ENCODE measurements around the gene MEST.
"Not testable (repeated sequence)": the region's sequence is repeated elsewhere in the genome, so short reads cannot be mapped to it uniquely, and the experiment has no call there.

The MEST gene, protein sequence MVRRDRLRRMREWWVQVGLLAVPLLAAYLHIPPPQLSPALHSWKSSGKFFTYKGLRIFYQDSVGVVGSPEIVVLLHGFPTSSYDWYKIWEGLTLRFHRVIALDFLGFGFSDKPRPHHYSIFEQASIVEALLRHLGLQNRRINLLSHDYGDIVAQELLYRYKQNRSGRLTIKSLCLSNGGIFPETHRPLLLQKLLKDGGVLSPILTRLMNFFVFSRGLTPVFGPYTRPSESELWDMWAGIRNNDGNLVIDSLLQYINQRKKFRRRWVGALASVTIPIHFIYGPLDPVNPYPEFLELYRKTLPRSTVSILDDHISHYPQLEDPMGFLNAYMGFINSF

DNA sequence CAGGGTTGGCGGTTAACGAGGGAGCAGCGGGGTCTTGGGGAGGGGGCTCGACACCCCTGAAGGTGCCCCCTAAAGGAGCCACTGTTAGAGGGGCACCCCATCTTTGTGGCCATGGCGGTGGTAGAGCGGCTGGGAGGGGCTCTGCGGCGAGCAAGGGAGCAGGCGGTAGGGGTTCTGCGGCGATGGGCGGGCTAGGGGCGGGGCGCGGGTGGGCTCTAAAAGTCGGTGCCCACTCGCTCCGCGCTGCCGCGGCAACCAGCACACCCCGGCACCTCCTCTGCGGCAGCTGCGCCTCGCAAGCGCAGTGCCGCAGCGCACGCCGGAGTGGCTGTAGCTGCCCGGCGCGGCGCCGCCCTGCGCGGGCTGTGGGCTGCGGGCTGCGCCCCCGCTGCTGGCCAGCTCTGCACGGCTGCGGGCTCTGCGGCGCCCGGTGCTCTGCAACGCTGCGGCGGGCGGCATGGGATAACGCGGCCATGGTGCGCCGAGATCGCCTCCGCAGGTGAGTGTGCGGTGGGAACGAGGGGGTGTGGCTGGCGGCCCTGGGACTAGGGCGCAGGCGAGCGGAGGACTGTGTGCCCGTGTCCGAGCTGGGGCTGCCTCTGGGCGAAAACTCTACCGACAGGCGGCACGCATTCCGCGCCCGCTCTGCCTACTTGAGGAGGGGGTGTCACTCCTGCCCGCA lies at the start of gene MEST:
Gene MEST (plus strand): TSS at position 245 of the 682 bp plus-strand sequence. CDS start 229 bp downstream, at position 474.
- peak in 2 of 3 experiments; percentile 73 to 79 for DNase-seq

DNA sequence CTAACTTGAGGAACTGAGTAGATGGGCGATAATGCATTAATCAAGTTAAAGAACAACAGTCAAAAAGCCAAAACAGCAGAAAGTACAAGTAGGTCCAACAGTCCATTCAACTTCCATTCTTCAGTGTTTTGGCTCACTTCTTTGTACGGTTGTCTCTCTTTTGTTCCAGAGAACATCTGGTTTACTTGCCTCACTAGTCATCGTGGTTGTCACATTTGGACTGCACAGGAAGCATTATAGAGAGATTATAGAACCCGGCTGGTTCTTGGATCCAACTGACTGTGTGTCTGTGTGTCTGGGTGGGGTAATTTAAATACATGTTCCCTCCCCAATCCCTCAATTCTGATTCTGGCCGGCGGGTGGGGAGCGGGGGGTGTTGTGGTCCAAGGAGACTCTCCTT lies 49.3 kb upstream of the MEST start:
- peak in 2 of 3 experiments; percentile 43 to 76 for DNase-seq

DNA sequence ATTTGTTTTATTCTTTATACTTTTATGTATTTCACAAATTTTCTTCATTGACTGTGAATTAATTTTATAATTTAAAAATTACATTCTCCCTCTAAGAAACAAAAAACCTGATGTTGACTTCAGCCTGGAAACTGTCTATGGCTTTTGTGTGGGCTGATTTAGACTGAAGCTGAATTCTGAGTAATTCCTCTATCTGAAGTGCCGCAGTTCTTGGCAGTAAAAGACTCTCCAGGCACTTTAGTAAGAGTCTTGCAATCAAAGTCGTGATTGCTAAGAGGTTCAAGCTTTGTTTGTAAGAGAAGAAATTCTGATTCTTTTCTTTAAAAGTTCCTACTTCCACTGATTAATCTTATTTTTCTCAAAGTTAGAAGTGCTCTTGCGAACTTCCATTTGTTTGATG lies 47.7 kb upstream of the MEST start:
- peak in 1 of 3 experiments; percentile 20 for DNase-seq

DNA sequence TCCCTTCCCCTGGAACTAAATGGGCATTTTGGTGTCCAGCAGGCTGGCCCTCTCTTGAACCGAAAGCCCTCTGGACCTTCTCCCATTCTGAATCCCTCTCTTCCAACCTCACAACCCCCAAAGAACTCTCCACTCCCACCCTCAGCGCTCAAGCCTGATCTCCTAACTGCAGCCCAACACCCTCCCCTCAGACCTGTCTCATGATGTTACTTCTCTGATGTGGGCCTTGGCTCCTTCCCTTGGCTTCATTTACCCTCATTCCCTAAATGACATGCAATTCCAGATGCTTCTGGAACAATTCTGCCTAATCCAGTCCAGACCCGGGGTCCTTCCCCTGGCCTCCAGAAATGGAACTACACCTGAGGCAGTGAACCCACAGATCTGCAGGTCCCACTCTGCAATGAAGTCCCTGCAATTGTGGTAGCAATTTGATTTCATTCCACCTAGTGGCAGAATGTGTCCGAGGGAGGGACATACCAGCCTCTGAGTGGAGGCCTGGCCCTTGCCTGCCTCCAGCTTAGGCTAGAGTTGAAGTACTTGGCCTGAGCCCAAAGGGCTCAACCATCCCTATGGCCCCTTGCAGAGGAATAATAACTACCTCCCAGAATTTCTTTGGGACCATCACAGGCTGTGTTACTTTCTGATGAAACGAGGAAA lies 47.0 kb upstream of the MEST start:
- no peak for DNase-seq

DNA sequence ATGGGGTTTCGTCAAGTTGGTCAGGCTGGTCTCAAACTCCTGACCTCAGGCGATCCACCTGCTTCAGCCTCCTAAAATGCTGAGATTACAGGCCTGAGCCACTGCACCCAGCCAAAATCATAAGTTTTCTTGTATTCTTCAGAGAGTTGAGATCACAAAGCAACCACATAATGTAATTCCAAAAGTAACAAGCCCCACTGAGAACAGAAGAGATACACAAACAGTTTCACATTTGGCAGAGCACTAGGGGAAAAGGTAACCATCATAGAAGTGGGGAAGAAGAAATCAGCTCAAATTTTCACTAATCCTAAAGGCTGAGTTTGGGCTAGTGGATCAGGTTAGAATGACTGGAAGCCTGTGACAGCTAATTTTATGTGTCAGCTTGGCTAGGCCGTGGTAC lies 45.6 kb upstream of the MEST start:
- DNase-seq = no peak

DNA sequence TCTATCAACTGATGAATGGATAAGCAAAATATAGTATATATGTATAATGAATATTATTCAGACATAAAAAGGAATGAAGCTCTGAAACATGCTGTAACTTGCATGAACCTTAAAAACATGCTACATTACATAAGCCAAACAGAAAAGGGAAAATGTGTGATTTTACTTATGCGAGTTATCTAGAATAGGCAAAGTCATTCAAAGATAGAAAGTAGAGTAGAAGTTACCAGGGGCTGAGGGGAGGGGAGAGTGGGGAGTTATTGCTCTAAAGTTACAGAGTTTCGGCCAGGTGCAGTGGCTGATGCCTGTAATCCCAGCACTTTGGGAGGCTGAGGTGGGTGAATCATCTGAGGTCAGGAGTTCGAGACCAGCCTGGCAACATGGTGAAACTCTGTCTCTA lies 40.5 kb upstream of the MEST start:
- DNase-seq = not testable (repeated sequence)

DNA sequence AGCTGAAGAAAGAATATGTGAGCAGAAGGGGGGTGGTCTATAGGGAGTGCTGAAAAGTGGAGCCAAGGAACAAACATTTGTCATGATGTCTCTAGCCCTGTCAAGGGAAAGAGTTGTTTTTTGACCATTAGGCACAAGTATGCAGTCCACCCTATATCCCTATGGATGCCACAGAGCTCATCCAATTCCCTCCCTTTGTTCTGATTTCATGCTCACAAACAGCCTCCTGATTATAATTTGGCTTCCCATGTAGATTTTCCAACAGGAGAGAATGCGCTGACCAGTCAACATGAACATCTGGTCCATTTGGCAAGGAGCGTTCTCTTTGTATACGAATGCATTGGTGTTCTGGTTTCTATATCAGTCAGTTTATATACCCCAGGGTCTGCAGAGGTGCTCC lies 38.9 kb upstream of the MEST start:
- no peak for DNase-seq

DNA sequence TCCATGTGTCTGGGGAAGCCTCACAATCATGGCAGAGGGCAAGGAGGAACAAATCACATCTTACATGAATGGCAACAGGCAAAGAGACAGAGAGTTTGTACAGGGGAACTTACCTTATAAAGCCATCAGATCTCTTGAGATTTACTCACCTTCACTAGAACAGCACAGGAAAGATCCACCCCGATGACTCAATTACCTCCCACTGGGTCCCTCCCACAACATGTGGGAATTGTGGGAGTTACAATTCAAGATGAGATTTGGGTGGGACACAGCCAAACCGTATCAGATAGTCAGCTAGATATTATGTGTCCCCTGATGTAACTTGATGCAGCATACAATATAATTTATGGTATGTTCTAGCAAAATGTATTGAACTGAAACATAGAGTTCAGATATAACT lies 36.9 kb upstream of the MEST start:
- DNase-seq = no peak

DNA sequence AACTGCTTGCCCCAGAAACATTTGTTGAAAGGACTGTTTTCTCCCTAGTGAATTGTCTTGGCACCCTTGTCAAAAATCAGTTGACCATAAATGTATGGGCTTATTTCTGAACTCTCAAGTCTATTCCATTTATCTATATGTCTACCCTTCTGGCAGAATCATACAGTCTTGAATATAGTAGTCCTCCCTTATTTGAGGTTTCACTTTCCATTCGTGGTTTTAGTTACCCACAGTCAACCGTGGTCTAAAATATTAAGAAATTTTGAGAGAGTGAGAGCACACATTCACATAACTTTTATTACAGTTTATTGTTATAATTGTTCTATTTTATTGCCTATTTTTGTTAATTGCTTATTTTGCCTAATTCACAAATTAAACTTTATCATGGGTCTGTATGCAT lies 33.6 kb upstream of the MEST start:
- DNase-seq = no peak

DNA sequence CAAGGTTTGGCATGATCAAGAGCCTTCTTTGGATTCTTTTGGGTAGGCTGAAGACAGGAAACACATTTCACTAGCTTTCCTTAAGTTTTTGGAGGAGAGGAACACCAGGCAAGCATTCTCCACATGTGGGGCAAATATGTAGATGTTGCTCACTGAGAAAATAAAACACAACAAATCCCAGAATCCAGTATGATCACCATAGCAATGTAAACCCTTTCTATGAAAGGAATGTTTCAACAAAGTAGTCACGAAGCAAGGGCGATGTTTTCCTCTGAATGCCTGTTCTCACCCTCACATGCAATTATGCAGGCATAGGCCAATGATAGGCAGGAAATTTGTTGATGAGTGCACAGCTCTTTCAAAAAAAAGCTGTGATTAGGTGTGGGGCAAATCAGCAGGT lies 30.6 kb upstream of the MEST start:
- DNase-seq = no peak

DNA sequence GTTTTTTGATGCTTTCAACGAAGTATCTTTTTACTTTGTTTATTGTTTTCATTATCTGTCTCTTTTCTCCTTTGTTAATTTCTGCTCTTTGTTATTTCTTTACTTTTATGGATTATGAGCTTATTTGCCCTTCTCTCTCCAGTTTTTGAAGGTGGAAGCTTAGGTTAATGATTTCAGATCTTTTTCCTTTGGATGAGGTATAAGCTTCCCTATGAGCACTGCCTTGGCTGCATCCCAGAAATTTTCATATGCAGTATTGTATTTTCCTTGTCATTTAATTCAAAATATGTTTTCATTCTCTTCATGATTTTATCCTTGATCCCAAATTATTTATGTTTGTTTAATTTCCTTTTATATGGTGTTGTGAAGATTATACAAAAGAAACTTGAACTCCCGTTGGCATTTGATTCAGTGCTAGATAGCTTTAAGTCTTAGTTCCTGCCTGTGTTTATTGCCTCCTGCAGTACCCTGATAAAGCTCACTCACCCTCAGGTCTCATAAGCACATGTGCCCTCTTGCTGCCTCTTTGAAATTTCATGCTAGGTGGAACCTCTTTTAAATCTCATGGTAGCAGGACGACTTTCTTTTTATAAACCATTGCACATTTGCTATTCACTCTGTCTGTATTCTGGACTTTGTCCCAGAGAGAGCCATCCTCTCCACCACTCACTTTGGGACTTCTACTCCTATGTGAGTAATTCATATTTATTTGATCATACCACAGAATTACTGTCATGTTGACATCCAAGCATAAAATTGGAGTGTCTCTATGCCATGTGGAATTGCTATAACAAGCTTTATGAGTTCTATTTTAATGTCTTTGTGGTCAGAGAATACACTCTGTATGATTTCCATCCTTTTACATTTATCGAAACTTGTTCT lies 28.1 kb upstream of the MEST start:
- DNase-seq = peak in 1 of 3 experiments; percentile 68

DNA sequence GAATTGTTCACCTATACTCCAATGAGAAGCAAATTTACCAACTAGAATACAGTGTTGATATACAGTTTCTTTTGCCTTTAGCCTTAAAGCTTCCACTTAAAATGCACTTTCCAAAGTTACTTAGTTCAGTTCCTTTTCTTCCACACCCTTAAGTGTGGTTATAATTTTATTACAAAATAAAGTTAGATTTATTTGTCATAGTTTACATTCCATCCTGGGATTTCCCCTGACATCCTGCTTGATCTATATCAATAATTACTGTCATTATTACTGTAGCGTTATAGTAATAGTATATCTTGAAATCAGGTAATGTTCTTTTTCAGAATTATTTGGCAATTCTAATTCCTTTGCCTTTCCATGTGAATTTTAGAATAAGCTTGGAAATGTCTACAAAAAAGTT lies 23.3 kb upstream of the MEST start:
- no peak for DNase-seq

DNA sequence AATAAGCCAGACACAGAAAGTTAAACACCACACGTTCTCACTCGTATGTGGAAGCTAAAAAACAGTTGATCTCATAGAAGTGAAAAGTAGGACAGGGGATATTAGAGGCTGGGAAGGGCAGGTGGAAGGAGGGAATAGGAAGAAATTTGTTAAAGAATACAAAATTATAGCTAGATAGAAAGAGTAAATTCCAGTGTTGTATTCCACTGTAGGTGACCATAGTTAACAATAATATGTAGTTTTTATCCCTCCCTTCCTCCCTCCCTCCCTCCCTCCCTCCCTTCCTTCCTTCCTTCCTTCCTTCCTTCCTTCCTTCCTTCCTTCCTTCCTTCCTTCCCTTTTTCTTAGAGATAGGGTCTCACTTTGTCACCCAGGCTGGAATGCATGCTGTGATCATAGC lies 19.9 kb upstream of the MEST start:
- no peak for DNase-seq

DNA sequence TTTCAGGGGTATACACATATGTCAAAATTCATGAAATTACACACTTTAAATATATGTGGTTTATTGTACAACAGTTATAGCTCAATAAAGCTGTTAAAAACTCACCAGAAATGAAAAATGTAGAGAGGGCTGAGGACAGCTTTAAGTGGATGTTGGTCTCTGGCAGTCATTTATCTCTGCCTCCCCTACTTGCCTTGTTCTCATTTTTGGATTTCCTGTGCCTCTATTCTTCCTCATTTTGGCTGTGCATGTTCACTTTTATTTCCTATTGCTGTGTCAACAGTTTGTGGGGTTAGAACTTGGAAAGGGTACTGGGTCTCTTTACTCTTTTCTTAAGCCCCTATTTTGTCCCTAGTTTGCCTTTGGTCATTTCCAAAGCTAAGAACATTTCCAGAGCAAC lies 18.6 kb upstream of the MEST start:
- no peak for DNase-seq

DNA sequence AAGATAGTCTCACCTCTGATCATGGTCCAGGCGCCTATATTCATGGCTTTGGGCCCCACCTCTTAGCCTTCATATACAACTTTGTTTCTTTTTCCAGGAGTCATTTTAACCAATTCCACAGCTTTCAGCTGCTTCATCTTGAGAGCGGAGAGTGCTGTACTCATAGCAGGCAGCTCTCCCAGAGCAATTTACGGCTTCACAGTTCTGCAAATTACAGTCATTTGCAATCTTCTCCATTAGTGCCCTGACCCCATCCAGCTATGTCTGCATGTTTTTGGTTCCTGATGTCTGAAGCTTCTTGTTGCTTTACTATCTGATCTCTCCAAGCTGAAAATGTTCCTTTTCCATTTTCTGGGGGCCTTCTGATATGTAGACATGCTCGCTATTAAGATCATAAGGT lies 18.0 kb upstream of the MEST start:
- peak; percentile 63 to 90 (median 80) for DNase-seq

DNA sequence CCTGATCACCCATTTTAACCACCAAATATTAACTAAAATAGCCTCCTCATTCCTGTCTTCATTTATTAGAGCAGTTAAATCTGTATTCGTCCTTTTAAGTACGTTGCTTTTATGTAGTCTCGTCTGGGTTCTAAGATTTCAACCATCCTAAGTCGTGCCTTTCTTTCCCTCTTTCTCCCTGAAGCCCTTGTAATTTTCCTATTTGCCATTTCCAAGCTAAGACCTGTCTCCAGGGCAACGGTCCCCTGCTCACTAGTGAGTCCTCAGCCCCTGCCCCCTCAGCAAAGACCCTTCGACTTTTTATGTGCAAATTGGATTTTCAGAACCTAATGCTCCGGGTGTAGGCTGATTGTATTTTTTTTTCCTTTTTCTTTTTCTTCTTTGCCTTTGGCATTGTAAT lies 16.1 kb upstream of the MEST start:
- peak in 2 of 3 experiments; percentile 55 to 83 for DNase-seq

DNA sequence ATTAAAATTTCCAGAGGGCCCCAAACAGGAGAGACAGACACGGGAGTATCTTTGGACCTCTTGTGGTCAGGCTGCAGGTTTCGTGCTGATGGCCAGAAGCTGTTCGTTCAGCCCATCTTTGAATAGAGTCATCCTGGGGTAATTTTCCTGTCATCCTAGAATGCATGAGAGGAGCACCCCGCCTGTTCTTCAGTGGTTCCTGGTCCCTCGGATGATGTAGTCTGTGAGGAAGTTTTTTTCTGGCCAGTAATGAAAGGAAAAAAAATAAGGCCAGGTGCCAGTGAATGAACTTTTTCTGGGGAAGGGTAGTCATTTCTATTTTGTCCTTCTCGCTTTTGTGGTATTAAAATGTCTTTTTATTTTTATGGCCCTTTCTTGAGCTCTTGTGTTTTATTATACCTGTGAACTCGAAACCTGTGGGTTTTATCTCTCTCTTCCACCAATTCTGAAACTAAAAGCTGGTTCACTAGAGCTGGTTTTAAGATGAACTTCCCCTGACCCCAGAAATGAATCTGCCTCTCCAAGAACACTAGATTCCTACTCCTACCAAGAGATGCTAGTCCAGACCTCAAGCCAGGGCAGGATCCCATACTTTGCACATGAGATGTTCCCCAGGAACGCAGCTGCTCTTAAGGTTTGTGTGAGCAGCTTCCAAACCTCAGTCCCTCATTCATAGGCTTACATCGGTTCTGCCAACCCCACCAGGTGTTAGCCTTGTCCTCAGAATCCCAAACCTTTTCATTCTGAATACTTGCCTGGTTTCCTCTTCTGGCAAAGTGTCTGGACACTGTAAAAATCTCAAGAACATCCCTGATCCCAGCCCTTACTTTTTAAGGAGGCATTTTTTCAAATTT lies 15.4 kb upstream of the MEST start:
- DNase-seq = peak in 2 of 3 experiments; percentile 49 to 83

DNA sequence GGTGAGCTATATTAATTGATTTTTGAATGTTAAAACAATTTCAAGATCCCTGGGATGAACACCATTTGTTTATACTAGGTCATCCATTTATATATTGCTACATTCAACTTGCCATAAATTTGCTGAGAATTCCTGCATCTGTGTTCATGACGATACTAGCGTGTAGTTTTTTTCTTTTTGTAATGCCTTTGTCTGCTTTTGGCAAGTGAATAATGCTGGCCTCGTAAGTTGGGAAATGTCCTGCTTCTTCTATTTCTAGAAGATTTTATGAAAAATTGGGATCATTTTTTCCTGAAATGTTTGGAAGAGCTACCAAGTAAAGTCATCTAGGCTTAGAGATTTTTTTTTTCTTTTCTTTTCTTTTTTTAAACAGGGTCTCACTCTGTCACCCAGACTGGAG lies 12.9 kb upstream of the MEST start:
- no peak for DNase-seq

DNA sequence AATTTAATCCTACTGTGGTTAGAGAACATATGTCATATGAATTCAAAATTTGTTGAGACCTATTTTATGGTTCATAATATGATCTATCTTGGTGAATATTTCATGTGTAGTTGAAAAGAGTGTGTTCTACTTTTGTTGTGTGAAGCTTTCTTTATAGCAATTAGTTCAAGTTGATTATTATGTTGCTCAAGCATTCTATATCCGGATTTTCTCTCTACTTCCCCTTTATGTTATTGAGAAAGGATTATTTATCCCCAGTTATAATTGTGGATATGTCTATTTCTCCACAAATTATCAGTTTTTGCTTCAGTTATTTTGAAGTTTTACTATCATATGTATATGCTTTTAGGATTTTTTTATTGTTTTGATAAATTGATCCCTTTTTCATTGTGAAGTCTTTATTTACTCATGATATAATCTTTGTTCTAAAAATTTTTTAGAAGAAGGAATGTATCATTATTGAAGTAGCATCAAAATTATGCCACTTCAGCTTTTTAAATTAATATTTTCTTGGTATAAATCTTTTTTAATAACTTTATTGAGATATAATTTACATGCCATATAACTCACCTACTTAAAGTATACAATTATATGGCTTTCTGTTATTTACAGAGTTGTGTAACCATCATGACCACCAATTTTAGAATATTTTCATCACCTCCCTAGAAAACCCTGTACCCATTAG lies 12.0 kb upstream of the MEST start:
- DNase-seq = no peak

DNA sequence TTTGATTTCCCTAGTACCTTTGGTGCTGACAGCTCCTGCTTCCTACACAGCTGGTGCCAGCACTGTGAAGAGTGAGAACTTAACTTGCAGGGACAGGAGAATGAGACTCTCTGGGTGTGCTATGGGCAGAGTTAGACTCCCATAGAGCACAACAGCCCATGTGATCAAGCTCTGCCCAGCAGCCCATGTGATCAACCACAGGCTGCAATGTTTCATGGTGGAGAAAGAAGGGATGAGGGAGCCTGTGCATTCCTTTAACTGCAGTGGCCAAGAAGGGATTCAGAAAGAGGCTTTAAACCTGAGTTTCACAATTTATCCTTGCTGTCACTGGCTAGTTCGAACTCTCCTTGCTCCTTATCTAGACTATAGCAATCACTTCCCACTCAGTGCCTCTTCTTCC lies 10.0 kb upstream of the MEST start:
- no peak for DNase-seq

DNA sequence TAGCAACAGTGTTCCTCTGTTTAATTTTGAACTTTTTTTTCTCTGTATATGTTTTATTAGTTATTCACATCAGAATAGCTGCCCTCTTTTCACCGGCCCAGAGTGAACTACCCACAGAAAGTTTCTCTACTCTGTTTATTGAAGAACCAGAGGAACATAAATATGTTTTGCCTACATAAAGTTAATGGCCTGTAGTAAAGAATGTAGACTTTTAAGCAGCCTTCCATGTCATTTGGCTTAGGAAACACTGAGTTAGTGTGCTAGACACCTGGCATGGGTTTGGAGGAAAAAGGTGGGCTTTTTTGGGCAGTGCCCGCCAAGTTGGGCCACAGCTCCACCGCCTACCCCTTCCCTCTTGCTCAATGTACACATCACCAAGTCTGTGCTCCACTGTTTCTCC lies 8.9 kb upstream of the MEST start:
- no peak for DNase-seq

All from NCI-H1417 (cell line).